HEK293 (cell line): ENCODE data around the gene SPC24.

ENCODE experiments used
- GLI4 ChIP-seq: fragments of 450-650 bp; formaldehyde crosslinking; IDR thresholded peaks from 2 replicates; pipeline ENCODE4 v1.5.1; 2016; ENCODE audit warnings: missing biosample characterization, missing genetic modification characterization
- KLF10 ChIP-seq: fragments of 450-650 bp; IDR thresholded peaks from 2 replicates; pipeline ENCODE4 v1.5.1; 2018; ENCODE audit warnings: missing biosample characterization, mild to moderate bottlenecking, missing genetic modification characterization
- KLF16 ChIP-seq: fragments of 450-650 bp; formaldehyde crosslinking; IDR thresholded peaks from 2 replicates; pipeline ENCODE4 v1.5.1; 2017; ENCODE audit warnings: missing biosample characterization, missing genetic modification characterization
- RBAK ChIP-seq: fragments of 450-650 bp; formaldehyde crosslinking; IDR thresholded peaks from 2 replicates; pipeline ENCODE4 v1.5.1; 2016; ENCODE audit warnings: missing biosample characterization, missing genetic modification characterization
- REPIN1 ChIP-seq: fragments of 450-650 bp; formaldehyde crosslinking; IDR thresholded peaks from 2 replicates; pipeline ENCODE4 v1.5.1; 2017; ENCODE audit warnings: missing biosample characterization, missing genetic modification characterization, low read depth
- ZEB2 ChIP-seq: fragments of 450-650 bp; formaldehyde crosslinking; IDR thresholded peaks from 2 replicates; pipeline ENCODE4 v1.5.1; 2016; ENCODE audit warnings: missing biosample characterization, missing genetic modification characterization
- ZFP37 ChIP-seq: fragments of 450-650 bp; formaldehyde crosslinking; IDR thresholded peaks from 2 replicates; pipeline ENCODE4 v1.5.1; 2016; ENCODE audit warnings: missing biosample characterization, missing genetic modification characterization
- ZFP41 ChIP-seq: fragments of 450-650 bp; formaldehyde crosslinking; IDR thresholded peaks from 2 replicates; pipeline ENCODE4 v1.5.1; 2016; ENCODE audit warnings: missing biosample characterization, missing genetic modification characterization, borderline replicate concordance
- ZNF114 ChIP-seq: fragments of 450-650 bp; formaldehyde crosslinking; IDR thresholded peaks from 2 replicates; pipeline ENCODE4 v1.5.0; 2017; ENCODE audit warnings: missing biosample characterization, missing genetic modification characterization
- ZNF140 ChIP-seq: fragments of 450-650 bp; formaldehyde crosslinking; IDR thresholded peaks from 2 replicates; pipeline ENCODE4 v1.5.1; 2016; ENCODE audit warnings: missing biosample characterization, missing genetic modification characterization
- ZNF157 ChIP-seq: fragments of 450-650 bp; formaldehyde crosslinking; IDR thresholded peaks from 2 replicates; pipeline ENCODE4 v1.5.1; 2016; ENCODE audit warnings: missing biosample characterization, missing genetic modification characterization
- ZNF2 ChIP-seq: fragments of 450-650 bp; formaldehyde crosslinking; IDR thresholded peaks from 2 replicates; pipeline ENCODE4 v1.5.1; 2016; ENCODE audit warnings: missing biosample characterization, missing genetic modification characterization
- ZNF37A ChIP-seq: fragments of 450-650 bp; IDR thresholded peaks from 2 replicates; pipeline ENCODE4 v1.5.1; 2018; ENCODE audit warnings: missing biosample characterization, missing genetic modification characterization
- ZNF394 ChIP-seq: fragments of 450-650 bp; formaldehyde crosslinking; IDR thresholded peaks from 2 replicates; pipeline ENCODE4 v1.5.1; 2016; ENCODE audit warnings: missing biosample characterization, missing genetic modification characterization, mild to moderate bottlenecking, moderate library complexity, borderline replicate concordance
- ZNF501 ChIP-seq: fragments of 450-650 bp; formaldehyde crosslinking; IDR thresholded peaks from 2 replicates; pipeline ENCODE4 v1.5.1; 2016; ENCODE audit warnings: missing biosample characterization, missing genetic modification characterization
- ZNF510 ChIP-seq: fragments of 450-650 bp; formaldehyde crosslinking; IDR thresholded peaks from 2 replicates; pipeline ENCODE4 v1.5.1; 2018; ENCODE audit warnings: mild to moderate bottlenecking, missing genetic modification characterization, missing biosample characterization; ENCODE audit not compliant: insufficient replicate concordance
- ZNF521 ChIP-seq: fragments of 450-650 bp; formaldehyde crosslinking; IDR thresholded peaks from 2 replicates; pipeline ENCODE4 v1.5.1; 2017; ENCODE audit warnings: missing biosample characterization, mild to moderate bottlenecking, missing genetic modification characterization
- ZNF670 ChIP-seq: fragments of 450-650 bp; formaldehyde crosslinking; IDR thresholded peaks from 2 replicates; pipeline ENCODE4 v1.5.1; 2016; ENCODE audit warnings: missing biosample characterization, missing genetic modification characterization, low read depth
- ZNF677 ChIP-seq: fragments of 450-650 bp; IDR thresholded peaks from 2 replicates; pipeline ENCODE4 v1.5.0; 2018; ENCODE audit warnings: missing biosample characterization, mild to moderate bottlenecking, missing genetic modification characterization, moderate library complexity
- ZNF707 ChIP-seq: fragments of 450-650 bp; formaldehyde crosslinking; IDR thresholded peaks from 2 replicates; pipeline ENCODE4 v1.5.1; 2016; ENCODE audit warnings: missing biosample characterization, missing genetic modification characterization
- ZNF785 ChIP-seq: fragments of 450-650 bp; formaldehyde crosslinking; IDR thresholded peaks from 2 replicates; pipeline ENCODE4 v1.5.1; 2016; ENCODE audit warnings: missing biosample characterization, missing genetic modification characterization
- ZSCAN16 ChIP-seq: fragments of 450-650 bp; formaldehyde crosslinking; IDR thresholded peaks from 2 replicates; pipeline ENCODE4 v1.5.1; 2016; ENCODE audit warnings: missing biosample characterization, missing genetic modification characterization
- TF ChIP-seq, protein P1 (sequence below): fragments of 450-650 bp; formaldehyde crosslinking; IDR thresholded peaks from 2 replicates; pipeline ENCODE4 v1.5.1; 2016; ENCODE audit warnings: missing biosample characterization, missing genetic modification characterization
- TF ChIP-seq, protein P2 (sequence below): fragments of 450-650 bp; formaldehyde crosslinking; IDR thresholded peaks from 2 replicates; pipeline ENCODE4 v1.5.1; 2016; ENCODE audit warnings: missing biosample characterization, missing genetic modification characterization
- TF ChIP-seq, protein P3 (sequence below): fragments of 450-650 bp; formaldehyde crosslinking; IDR thresholded peaks from 2 replicates; pipeline ENCODE4 v1.5.1; 2016; ENCODE audit warnings: missing biosample characterization, missing genetic modification characterization
- TF ChIP-seq, protein P4 (sequence below): fragments of 450-650 bp; formaldehyde crosslinking; IDR thresholded peaks from 2 replicates; pipeline ENCODE4 v1.5.1; 2016; ENCODE audit warnings: missing biosample characterization, missing genetic modification characterization
- TF ChIP-seq, protein P5 (sequence below): fragments of 450-650 bp; formaldehyde crosslinking; optimal IDR thresholded peaks from 2 replicates; pipeline ENCODE3; 2016; ENCODE audit warnings: missing biosample characterization, mild to moderate bottlenecking, missing genetic modification characterization
- TF ChIP-seq, protein P6 (sequence below): fragments of 450-650 bp; formaldehyde crosslinking; IDR thresholded peaks from 2 replicates; pipeline ENCODE4 v1.5.1; 2016; ENCODE audit warnings: missing biosample characterization, missing genetic modification characterization
- TF ChIP-seq, protein P7 (sequence below): fragments of 450-650 bp; formaldehyde crosslinking; IDR thresholded peaks from 2 replicates; pipeline ENCODE4 v1.5.1; 2016; ENCODE audit warnings: missing biosample characterization, missing genetic modification characterization

SPC24 gene

DNA sequence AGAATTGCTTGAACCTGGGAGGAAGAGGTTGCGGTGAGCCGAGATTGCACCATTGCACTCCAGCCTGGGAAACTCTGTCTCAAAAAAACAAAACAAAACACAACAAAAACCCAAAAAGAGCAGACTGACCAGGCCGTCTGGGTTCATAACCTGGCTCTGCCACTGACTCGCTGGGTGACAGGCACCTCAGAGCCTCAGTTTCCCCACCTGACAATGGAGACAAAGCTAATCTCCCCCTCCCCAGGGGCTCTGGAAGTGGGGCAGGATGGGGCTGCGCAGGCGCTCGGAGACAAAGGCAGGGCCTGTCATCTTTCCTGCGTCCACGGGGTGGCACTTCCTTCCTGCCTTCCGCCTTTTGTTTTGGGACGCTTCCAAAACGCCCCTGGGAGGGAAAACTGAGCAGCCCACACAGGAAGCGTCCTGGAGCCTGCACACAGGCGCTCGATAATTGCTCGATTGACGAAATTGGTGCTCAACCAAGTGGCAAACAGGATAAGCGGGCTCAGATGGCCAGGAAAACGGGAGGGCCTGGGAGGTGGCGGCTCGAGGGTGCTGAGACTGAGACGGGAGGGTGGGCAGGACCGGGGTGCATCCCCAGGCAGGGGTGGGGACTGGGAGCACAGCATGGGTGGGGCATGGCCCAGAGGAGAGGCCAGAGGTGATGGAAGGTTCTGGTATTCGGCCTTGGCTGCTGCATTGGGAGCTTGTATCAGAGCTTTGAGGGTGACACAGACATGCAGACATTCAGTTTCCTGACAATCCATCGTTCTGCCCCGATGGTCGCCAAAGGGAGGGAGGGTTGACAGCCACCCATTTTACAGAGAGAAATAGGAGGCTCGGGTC, 17.8 kb downstream of the SPC24 start (continued):
- no peak for TF ChIP-seq ZNF707
- TF ChIP-seq GLI4 (tag by site-specific recombination), result no peak
- TF ChIP-seq ZNF677 (tag by site-specific recombination), result no peak
- TF ChIP-seq, protein P1, sequence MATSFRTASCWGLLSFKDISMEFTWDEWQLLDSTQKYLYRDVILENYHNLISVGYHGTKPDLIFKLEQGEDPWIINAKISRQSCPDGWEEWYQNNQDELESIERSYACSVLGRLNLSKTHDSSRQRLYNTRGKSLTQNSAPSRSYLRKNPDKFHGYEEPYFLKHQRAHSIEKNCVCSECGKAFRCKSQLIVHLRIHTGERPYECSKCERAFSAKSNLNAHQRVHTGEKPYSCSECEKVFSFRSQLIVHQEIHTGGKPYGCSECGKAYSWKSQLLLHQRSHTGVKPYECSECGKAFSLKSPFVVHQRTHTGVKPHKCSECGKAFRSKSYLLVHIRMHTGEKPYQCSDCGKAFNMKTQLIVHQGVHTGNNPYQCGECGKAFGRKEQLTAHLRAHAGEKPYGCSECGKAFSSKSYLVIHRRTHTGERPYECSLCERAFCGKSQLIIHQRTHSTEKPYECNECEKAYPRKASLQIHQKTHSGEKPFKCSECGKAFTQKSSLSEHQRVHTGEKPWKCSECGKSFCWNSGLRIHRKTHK (tag by site-specific recombination), result no peak
- TF ChIP-seq, protein P2, sequence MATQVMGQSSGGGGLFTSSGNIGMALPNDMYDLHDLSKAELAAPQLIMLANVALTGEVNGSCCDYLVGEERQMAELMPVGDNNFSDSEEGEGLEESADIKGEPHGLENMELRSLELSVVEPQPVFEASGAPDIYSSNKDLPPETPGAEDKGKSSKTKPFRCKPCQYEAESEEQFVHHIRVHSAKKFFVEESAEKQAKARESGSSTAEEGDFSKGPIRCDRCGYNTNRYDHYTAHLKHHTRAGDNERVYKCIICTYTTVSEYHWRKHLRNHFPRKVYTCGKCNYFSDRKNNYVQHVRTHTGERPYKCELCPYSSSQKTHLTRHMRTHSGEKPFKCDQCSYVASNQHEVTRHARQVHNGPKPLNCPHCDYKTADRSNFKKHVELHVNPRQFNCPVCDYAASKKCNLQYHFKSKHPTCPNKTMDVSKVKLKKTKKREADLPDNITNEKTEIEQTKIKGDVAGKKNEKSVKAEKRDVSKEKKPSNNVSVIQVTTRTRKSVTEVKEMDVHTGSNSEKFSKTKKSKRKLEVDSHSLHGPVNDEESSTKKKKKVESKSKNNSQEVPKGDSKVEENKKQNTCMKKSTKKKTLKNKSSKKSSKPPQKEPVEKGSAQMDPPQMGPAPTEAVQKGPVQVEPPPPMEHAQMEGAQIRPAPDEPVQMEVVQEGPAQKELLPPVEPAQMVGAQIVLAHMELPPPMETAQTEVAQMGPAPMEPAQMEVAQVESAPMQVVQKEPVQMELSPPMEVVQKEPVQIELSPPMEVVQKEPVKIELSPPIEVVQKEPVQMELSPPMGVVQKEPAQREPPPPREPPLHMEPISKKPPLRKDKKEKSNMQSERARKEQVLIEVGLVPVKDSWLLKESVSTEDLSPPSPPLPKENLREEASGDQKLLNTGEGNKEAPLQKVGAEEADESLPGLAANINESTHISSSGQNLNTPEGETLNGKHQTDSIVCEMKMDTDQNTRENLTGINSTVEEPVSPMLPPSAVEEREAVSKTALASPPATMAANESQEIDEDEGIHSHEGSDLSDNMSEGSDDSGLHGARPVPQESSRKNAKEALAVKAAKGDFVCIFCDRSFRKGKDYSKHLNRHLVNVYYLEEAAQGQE (tag by site-specific recombination), result 0 out of 2 replicates have a peak, but pooled peaks have one; percentile 21
- TF ChIP-seq ZEB2, result peak; percentile 81
- peak; percentile 46; the same call in 1 of the 2 replicates for TF ChIP-seq ZNF501 (tag by site-specific recombination)
- TF ChIP-seq KLF10, result peak; percentile 38; the same call in 1 of the 2 replicates
- no peak for TF ChIP-seq ZNF114 (tag by site-specific recombination)
- no peak for TF ChIP-seq ZNF510
- no peak for TF ChIP-seq ZNF37A
- TF ChIP-seq ZNF670 (tag by site-specific recombination), result no peak
- TF ChIP-seq, protein P3, sequence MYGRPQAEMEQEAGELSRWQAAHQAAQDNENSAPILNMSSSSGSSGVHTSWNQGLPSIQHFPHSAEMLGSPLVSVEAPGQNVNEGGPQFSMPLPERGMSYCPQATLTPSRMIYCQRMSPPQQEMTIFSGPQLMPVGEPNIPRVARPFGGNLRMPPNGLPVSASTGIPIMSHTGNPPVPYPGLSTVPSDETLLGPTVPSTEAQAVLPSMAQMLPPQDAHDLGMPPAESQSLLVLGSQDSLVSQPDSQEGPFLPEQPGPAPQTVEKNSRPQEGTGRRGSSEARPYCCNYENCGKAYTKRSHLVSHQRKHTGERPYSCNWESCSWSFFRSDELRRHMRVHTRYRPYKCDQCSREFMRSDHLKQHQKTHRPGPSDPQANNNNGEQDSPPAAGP (tag by site-specific recombination), result peak; percentile 95; the same call in 1 of the 2 replicates
- TF ChIP-seq, protein P4, sequence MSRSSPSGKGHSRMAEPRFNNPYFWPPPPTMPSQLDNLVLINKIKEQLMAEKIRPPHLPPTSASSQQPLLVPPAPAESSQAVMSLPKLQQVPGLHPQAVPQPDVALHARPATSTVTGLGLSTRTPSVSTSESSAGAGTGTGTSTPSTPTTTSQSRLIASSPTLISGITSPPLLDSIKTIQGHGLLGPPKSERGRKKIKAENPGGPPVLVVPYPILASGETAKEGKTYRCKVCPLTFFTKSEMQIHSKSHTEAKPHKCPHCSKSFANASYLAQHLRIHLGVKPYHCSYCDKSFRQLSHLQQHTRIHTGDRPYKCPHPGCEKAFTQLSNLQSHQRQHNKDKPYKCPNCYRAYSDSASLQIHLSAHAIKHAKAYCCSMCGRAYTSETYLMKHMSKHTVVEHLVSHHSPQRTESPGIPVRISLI (tag by site-specific recombination), result no peak
- TF ChIP-seq REPIN1 (tag by site-specific recombination), result no peak
- no peak for TF ChIP-seq ZNF157 (tag by site-specific recombination)
- no peak for TF ChIP-seq RBAK (tag by site-specific recombination)
- peak; percentile 59; the same call in 1 of the 2 replicates for TF ChIP-seq ZNF394
- TF ChIP-seq, protein P5, sequence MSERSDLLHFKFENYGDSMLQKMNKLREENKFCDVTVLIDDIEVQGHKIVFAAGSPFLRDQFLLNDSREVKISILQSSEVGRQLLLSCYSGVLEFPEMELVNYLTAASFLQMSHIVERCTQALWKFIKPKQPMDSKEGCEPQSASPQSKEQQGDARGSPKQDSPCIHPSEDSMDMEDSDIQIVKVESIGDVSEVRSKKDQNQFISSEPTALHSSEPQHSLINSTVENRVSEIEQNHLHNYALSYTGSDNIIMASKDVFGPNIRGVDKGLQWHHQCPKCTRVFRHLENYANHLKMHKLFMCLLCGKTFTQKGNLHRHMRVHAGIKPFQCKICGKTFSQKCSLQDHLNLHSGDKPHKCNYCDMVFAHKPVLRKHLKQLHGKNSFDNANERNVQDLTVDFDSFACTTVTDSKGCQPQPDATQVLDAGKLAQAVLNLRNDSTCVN, result no peak
- 0 out of 2 replicates have a peak, but pooled peaks have one; percentile 48 for TF ChIP-seq KLF16 (tag by site-specific recombination)
- no peak for TF ChIP-seq ZNF140
- TF ChIP-seq, protein P6, sequence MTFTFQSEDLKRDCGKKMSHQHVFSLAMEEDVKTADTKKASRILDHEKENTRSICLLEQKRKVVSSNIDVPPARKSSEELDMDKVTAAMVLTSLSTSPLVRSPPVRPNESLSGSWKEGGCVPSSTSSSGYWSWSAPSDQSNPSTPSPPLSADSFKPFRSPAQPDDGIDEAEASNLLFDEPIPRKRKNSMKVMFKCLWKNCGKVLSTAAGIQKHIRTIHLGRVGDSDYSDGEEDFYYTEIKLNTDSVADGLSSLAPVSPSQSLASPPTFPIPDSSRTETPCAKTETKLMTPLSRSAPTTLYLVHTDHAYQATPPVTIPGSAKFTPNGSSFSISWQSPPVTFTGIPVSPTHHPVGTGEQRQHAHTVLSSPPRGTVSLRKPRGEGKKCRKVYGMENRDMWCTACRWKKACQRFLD (tag by site-specific recombination), result no peak
- TF ChIP-seq ZNF521 (tag by site-specific recombination), result no peak
- no peak for TF ChIP-seq ZNF785 (tag by site-specific recombination)
- TF ChIP-seq ZFP37 (tag by site-specific recombination), result 0 out of 2 replicates have a peak, but pooled peaks have one; percentile 16
- TF ChIP-seq ZFP41 (tag by site-specific recombination), result no peak
- TF ChIP-seq, protein P7, sequence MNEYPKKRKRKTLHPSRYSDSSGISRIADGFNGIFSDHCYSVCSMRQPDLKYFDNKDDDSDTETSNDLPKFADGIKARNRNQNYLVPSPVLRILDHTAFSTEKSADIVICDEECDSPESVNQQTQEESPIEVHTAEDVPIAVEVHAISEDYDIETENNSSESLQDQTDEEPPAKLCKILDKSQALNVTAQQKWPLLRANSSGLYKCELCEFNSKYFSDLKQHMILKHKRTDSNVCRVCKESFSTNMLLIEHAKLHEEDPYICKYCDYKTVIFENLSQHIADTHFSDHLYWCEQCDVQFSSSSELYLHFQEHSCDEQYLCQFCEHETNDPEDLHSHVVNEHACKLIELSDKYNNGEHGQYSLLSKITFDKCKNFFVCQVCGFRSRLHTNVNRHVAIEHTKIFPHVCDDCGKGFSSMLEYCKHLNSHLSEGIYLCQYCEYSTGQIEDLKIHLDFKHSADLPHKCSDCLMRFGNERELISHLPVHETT, result peak; percentile 40; the same call in 1 of the 2 replicates
- no peak for TF ChIP-seq ZSCAN16 (tag by site-specific recombination)
- TF ChIP-seq ZNF2 (tag by site-specific recombination), result 0 out of 2 replicates have a peak, but pooled peaks have one; percentile 44
